ENCODE measurements around the gene EXOSC7.

EXOSC7 gene

GRCh38 chr3:44992555-44993470 lies 16.8 kb downstream of the EXOSC7 start:
- no peak for DNase-seq (ENCODE audit: low read depth)

GRCh38 chr3:44993471-44994205 lies 17.6 kb downstream of the EXOSC7 start:
- DNase-seq (ENCODE audit: low read depth): peak; percentile 44

- peak; percentile 84 for DNase-seq (ENCODE audit: low read depth)
These were observed 19.2 kb downstream of the EXOSC7 start for GRCh38 chr3:44995142-44995770.

GRCh38 chr3:44996556-44996969 lies 20.5 kb downstream of the EXOSC7 start:
- no peak for DNase-seq (ENCODE audit: low read depth)

- DNase-seq (ENCODE audit: low read depth): no peak
These were observed 23.7 kb downstream of the EXOSC7 start for GRCh38 chr3:44999782-45000181.

GRCh38 chr3:45000823-45001222 lies 24.8 kb downstream of the EXOSC7 start:
- DNase-seq (ENCODE audit: low read depth): no peak

GRCh38 chr3:45001738-45002137 lies 25.7 kb downstream of the EXOSC7 start:
- no peak for DNase-seq (ENCODE audit: low read depth)

GRCh38 chr3:45002139-45002660 lies 26.2 kb downstream of the EXOSC7 start:
- no peak for DNase-seq (ENCODE audit: low read depth)

- DNase-seq (ENCODE audit: low read depth): no peak
These were observed 26.7 kb downstream of the EXOSC7 start for GRCh38 chr3:45002720-45003119.

- no peak for DNase-seq (ENCODE audit: low read depth)
These were observed 27.4 kb downstream of the EXOSC7 start for GRCh38 chr3:45003406-45003805.

GRCh38 chr3:45003859-45004258 lies 27.8 kb downstream of the EXOSC7 start:
- DNase-seq (ENCODE audit: low read depth): no peak

- DNase-seq (ENCODE audit: low read depth): no peak
These were observed 31.0 kb downstream of the EXOSC7 start for GRCh38 chr3:45007091-45007490.

GRCh38 chr3:45008117-45008516 lies 32.1 kb downstream of the EXOSC7 start:
- DNase-seq (ENCODE audit: low read depth): no peak

GRCh38 chr3:45009868-45010267 lies 33.8 kb downstream of the EXOSC7 start:
- no peak for DNase-seq (ENCODE audit: low read depth)

GRCh38 chr3:45010811-45011333 lies 34.8 kb downstream of the EXOSC7 start:
- DNase-seq (ENCODE audit: low read depth): peak; percentile 63

GRCh38 chr3:45011756-45012508 lies 35.9 kb downstream of the EXOSC7 start:
- DNase-seq (ENCODE audit: low read depth): peak; percentile 97

GRCh38 chr3:45012577-45012976 lies 36.5 kb downstream of the EXOSC7 start:
- DNase-seq (ENCODE audit: low read depth): no peak

- DNase-seq (ENCODE audit: low read depth): no peak
These were observed 40.9 kb downstream of the EXOSC7 start for GRCh38 chr3:45016916-45017315.

- no peak for DNase-seq (ENCODE audit: low read depth)
These were observed 41.8 kb downstream of the EXOSC7 start for GRCh38 chr3:45017821-45018220.

- no peak for DNase-seq (ENCODE audit: low read depth)
These were observed 44.5 kb downstream of the EXOSC7 start for GRCh38 chr3:45020534-45020933.

GRCh38 chr3:45021524-45022297 lies 45.7 kb downstream of the EXOSC7 start:
- no peak for DNase-seq (ENCODE audit: low read depth)
